Peyer's patch (tissue), 4 donors: ENCODE measurements around the gene IGSF9B.

Experiments used
- POLR2A ChIP-seq, 2 donors: fragments of 450-650 bp; IDR thresholded peaks; one replicate each; pipeline ENCODE4 v1.5.1; 2017; ENCODE audit warnings: antibody characterized with exemption in 2 of 2, mild to moderate bottlenecking in 2 of 2, moderate library complexity in 2 of 2
- TF ChIP-seq, protein P1 (sequence below), 6 experiments: fragments of 450-650 bp in 4 of 6; fragments of 200-600 bp in 2 of 6; sonication (generic) in 1 of 6; IDR thresholded peaks; one replicate each; pipeline ENCODE4 v1.5.1; 2017 to 2019; ENCODE audit warnings: antibody characterized with exemption in 6 of 6, mild to moderate bottlenecking in 3 of 6, moderate library complexity in 1 of 6

DNA sequence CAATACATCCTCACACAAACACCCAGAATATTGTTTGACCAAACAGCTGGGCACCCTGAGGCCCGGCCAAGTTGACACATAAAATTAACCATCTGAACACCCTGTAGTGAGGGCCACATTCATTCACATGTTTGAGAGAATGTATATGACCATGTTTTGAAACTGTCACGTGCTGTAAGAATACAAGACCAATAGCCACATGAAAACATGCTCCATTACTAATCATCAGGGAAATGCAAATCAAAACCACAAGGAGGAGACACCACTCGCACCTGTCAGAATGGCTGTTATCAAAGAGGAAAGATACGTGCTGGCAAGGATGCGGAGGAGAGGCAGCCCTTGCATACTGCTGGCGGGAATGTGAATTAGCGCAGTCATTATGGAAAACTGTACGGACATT, 38.3 kb upstream of the IGSF9B start:
- TF ChIP-seq, protein P1, sequence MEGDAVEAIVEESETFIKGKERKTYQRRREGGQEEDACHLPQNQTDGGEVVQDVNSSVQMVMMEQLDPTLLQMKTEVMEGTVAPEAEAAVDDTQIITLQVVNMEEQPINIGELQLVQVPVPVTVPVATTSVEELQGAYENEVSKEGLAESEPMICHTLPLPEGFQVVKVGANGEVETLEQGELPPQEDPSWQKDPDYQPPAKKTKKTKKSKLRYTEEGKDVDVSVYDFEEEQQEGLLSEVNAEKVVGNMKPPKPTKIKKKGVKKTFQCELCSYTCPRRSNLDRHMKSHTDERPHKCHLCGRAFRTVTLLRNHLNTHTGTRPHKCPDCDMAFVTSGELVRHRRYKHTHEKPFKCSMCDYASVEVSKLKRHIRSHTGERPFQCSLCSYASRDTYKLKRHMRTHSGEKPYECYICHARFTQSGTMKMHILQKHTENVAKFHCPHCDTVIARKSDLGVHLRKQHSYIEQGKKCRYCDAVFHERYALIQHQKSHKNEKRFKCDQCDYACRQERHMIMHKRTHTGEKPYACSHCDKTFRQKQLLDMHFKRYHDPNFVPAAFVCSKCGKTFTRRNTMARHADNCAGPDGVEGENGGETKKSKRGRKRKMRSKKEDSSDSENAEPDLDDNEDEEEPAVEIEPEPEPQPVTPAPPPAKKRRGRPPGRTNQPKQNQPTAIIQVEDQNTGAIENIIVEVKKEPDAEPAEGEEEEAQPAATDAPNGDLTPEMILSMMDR (IDR thresholded peaks at IDR 0.05): no peak
- no peak for TF ChIP-seq POLR2A (IDR thresholded peaks at IDR 0.05)
